Stomach (tissue), 9 donors: ENCODE results near the gene ANKS1A. TPM values are rescaled to one million over a fixed set of nuclear protein-coding genes. Genes with fewer than 3 reads are reported as not detected.

Experiments
- DNase-seq, 2 donors: peaks; one replicate each; pipeline versions ENCODE4 v3.0.0 to v3.0.0-alpha.2; 2013 to 2019
- H3K27ac ChIP-seq, 5 donors: fragments of 200-600 bp in 4 of 5; sonication (generic) in 4 of 5; one replicate each; pipeline ENCODE4 v1.5.1; 2013 to 2019; ENCODE audit warnings: mild to moderate bottlenecking in 1 of 5, moderate library complexity in 1 of 5
- H3K27me3 ChIP-seq, 3 donors: fragments of 200-600 bp; sonication (generic); one replicate each; pipeline ENCODE4 v1.5.1; 2017 to 2019; ENCODE audit warnings: mixed run types in 1 of 3
- H3K36me3 ChIP-seq, 4 donors: fragments of 200-600 bp; sonication (generic); 1 replicate in 3 of 4; 2 replicates in 1 of 4; pipeline ENCODE4 v1.5.1; 2016 to 2019
- H3K4me1 ChIP-seq, 4 donors: fragments of 200-600 bp; sonication (generic); one replicate each; pipeline ENCODE4 v1.5.1; 2016 to 2019
- H3K4me3 ChIP-seq, 4 donors: fragments of 200-600 bp; sonication (generic) in 3 of 4; one replicate each; pipeline ENCODE4 v1.5.1; 2016 to 2019; ENCODE audit warnings: mild to moderate bottlenecking in 1 of 4
- H3K9me3 ChIP-seq, 4 donors: fragments of 200-600 bp; sonication (generic); one replicate each; pipeline ENCODE4 v1.5.1; 2016 to 2019
- EP300 ChIP-seq: sonication (generic); formaldehyde crosslinking; IDR thresholded peaks from one replicate; pipeline ENCODE4 v1.6.1; 2017; ENCODE audit warnings: antibody characterized with exemption
- POLR2A ChIP-seq, 4 donors: fragments of 450-650 bp; IDR thresholded peaks; one replicate each; pipeline ENCODE4 v1.6.1; 2016; ENCODE audit warnings: antibody characterized with exemption in 4 of 4, control low read depth in 2 of 4, mild to moderate bottlenecking in 1 of 4, moderate library complexity in 1 of 4
- POLR2AphosphoS5 ChIP-seq, 3 donors: sonication (generic); formaldehyde crosslinking; IDR thresholded peaks; one replicate each; pipeline ENCODE4 v1.6.1; 2016; ENCODE audit warnings: antibody characterized with exemption in 3 of 3
- WGBS, 5 donors: extraction: QIAGEN DNeasy Blood & Tissue Kit in 3 of 5; methylation state at CpG; one replicate each; pipeline versions ENCODE4 v1.1.5 to v1.1.7; 2013 to 2018; 5-methylcytosine and 5-hydroxymethylcytosine counted together
- intact Hi-C: fragments of 100-400 bp; cut with DNase I; formaldehyde crosslinking; loops from one replicate; pipeline ENCODE4 v1.15.1; 2023; ENCODE audit warnings: low total_unique reads
- polyA plus RNA-seq, 3 donors: library from polyadenylated mRNA; stranded (reverse); fragments of 200-250 nt; gene quantifications; one replicate each; pipeline ENCODE4 v1.2.3, GENCODE V29; 2013
- total RNA-seq, 5 donors: library from RNA; depleted of rRNA; stranded (reverse); fragments of >200 nt; gene quantifications; one replicate each; pipeline versions ENCODE4 v1.1.0 to v1.2.3, GENCODE V29; 2014 to 2016
- TF ChIP-seq, protein P1 (sequence below), 7 experiments: fragments of 450-650 bp in 4 of 7; fragments of 200-600 bp in 3 of 7; sonication (generic) in 3 of 7; IDR thresholded peaks; one replicate each; pipeline ENCODE4 v1.5.1; 2016 to 2019; ENCODE audit warnings: antibody characterized with exemption in 7 of 7, control low read depth in 2 of 7, mild to moderate bottlenecking in 1 of 7
- donor health status: healthy with polysubstance abuse.
- donor health status: Bipolar disorder and iron deficiency.
- donor health status: healthy.

ANKS1A gene
- total and polyA plus RNA-seq, 8 donors = 6.1 to 40.6 (median 21.5) TPM

DNA sequence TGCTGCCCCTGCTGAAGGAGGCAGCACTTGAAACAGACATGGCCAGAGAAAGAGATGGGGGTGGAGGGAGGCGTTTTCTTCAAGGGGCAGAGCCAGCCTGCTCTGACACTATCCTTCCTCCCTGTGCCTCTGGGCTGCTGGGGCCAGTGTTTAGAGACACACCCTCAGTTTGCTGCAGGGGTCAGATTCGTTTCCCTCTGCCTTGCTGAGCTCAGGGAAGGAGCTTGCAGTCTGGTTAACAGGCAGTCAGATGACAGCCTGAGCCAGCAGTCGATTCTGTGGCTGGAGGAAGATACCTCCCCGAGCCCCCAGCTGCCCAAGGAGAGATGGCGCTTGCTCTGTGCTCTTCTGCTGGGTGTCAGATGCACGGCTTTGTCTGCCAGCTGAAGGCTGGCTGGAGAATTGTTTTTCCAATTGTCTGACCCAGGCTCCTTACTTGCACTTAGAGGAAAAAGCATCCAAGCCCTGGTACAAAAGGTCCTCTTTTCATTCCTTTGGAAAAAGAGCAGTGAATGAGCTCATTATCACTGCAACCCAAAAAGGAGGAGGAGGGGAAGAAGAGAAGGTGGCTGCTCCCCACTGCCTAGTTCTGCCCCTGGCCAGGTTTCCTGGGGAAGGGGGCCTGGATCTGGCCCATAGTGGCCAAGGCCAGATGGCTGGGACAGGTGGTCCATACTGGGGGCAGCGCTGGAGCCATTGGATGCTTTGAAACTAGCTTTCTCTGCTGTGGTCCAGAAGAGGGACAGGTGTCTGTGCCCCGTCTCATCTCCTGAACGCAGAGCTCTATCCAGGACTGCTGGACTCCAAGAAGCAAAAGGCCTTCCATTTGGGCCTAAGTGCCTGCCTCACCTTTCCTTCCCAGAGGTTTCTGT is 163.9 kb downstream of the ANKS1A start:
- peak in 1 of 2 donors; percentile 72 for DNase-seq
- H3K4me1 ChIP-seq = peaks cover 25 to 74% (median 52%) of the 10 kb centered on the region in 4 donors
- TF ChIP-seq EP300 = no peak
- TF ChIP-seq POLR2AphosphoS5 (IDR thresholded peaks at IDR 0.05) = peak in 1 of 3 donors; percentile 27
- peaks cover 10 to 54% (median 43%) of the 10 kb centered on the region in 4 donors for H3K36me3 ChIP-seq
- 53 to 69% (median 67%) methylated on average over 9 of the region's 9 CpGs for WGBS, 5 donors
- H3K27ac ChIP-seq = peak overlapping the region; percentile 6 to 86 (median 60)
- H3K4me3 ChIP-seq = no peak overlapping the region
- intact Hi-C loops = no loop called here
- no peaks in the 10 kb centered on the region for H3K9me3 ChIP-seq
- H3K27me3 ChIP-seq = no peaks in the 10 kb centered on the region

DNA sequence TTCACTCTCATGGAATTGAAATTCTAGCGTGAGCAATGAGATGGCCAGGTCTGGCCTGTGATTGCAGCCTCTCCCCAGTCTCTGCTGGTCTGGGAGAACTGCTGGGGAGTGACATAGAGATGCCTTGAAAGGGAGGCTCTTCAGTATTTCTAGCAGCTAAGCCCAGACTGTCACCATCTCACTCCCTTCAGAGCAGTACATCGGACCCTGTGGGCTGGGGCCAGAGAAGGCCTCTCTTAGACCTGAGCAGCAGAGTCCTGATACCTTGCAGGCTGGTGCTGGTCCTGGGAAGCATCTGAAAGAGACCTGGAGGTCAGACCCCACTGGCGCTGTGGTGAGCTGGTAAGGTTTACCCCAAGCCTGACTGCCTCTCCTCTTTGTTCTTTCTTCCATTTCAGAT is 164.6 kb downstream of the ANKS1A start:
- Histone ChIP-seq H3K4me3 (no peak overlapping the region), H3K9me3 (no peaks in the 10 kb centered on the region), H3K4me1 (peaks cover 24 to 74% (median 48%) of the 10 kb centered on the region in 4 donors), H3K27ac (peak overlapping the region in 4 of 5 donors; percentile 47 to 86 (median 73)), H3K27me3 (no peaks in the 10 kb centered on the region), H3K36me3 (peaks cover 10 to 62% (median 50%) of the 10 kb centered on the region in 4 donors)
- WGBS, 5 donors = 92 to 99% (median 95%) methylated on average over 2 to 3 of the region's 3 CpGs
- TF ChIP-seq, protein P1, sequence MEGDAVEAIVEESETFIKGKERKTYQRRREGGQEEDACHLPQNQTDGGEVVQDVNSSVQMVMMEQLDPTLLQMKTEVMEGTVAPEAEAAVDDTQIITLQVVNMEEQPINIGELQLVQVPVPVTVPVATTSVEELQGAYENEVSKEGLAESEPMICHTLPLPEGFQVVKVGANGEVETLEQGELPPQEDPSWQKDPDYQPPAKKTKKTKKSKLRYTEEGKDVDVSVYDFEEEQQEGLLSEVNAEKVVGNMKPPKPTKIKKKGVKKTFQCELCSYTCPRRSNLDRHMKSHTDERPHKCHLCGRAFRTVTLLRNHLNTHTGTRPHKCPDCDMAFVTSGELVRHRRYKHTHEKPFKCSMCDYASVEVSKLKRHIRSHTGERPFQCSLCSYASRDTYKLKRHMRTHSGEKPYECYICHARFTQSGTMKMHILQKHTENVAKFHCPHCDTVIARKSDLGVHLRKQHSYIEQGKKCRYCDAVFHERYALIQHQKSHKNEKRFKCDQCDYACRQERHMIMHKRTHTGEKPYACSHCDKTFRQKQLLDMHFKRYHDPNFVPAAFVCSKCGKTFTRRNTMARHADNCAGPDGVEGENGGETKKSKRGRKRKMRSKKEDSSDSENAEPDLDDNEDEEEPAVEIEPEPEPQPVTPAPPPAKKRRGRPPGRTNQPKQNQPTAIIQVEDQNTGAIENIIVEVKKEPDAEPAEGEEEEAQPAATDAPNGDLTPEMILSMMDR (IDR thresholded peaks at IDR 0.05) = no peak
- TF ChIP-seq POLR2A (IDR thresholded peaks at IDR 0.05) = no peak
- TF ChIP-seq POLR2AphosphoS5 (IDR thresholded peaks at IDR 0.05) = no peak
- DNase-seq = no peak
- intact Hi-C loops = no loop called here

DNA sequence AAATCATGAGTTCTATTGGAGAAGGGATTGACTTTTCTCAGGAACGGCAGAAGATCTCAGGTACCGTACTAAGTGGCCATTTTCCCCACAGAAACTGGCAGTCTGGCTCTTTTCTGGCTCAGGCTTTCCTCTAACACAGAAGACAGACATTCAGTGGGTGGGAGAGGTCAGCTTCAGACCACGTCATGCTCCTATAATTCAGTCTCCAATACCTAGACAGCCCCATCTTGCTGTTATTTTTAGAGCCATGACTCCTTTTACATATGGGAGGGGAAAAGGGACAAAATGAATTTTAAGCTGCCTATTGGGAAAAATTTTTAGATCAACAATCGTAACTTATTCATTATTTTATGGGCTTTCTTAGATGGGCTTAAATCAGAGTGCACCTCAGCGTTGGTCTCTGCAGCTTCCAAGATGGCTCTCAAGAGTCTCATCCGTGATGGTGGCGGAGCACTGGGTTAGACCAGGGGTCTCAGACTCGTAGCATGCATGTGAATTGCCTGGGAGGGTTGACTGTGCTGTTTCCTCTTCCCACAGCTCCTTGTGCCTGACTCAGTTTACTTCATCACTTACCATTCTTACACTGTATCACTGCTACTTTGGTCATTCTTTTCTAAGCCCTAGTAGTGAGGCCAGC is 165.2 kb downstream of the ANKS1A start:
- no peak for DNase-seq

DNA sequence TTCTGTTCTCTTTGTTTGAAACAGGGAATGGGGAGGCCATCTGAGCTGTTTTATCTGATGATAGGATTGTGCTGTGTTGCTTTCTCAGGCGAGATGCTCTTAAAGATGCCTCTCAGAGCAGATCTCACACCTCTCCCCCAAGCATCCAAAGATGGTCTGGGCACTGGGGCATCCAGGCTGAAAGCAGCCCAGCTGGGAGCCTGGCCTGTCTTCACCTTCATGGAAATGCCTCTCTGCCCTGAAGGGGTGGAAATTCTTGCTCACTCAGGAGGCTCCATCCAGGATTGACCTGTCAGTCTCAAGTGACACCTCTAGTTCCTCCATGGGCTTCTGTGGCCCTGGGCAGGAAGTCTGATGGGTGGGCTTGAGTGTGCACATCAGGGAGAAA is 165.7 kb downstream of the ANKS1A start:
- no peak for DNase-seq
- H3K27me3 ChIP-seq = no peaks in the 10 kb centered on the region
- H3K4me1 ChIP-seq = peaks cover 17 to 70% (median 44%) of the 10 kb centered on the region in 4 donors
- 79 to 100% (median 100%) methylated on average over 1 of the region's 1 CpG for WGBS, 5 donors
- H3K9me3 ChIP-seq = no peaks in the 10 kb centered on the region
- peak overlapping the region in 2 of 5 donors; percentile 86 for H3K27ac ChIP-seq
- peaks cover 17 to 72% (median 61%) of the 10 kb centered on the region in 4 donors for H3K36me3 ChIP-seq
- TF ChIP-seq POLR2A (IDR thresholded peaks at IDR 0.05) (no peak), EP300 (no peak), POLR2AphosphoS5 (IDR thresholded peaks at IDR 0.05) (no peak)
- TF ChIP-seq, protein P1 (IDR thresholded peaks at IDR 0.05) = no peak
- no peak overlapping the region for H3K4me3 ChIP-seq
- intact Hi-C loops = no loop called here

More for the DNA sequence above, 165.2 kb downstream of the ANKS1A start:
- no peaks in the 10 kb centered on the region for H3K27me3 ChIP-seq
- 89 to 98% (median 96%) methylated on average over 8 of the region's 8 CpGs for WGBS, 5 donors
- H3K4me1 ChIP-seq = peaks cover 21 to 74% (median 46%) of the 10 kb centered on the region in 4 donors
- H3K27ac ChIP-seq = peak overlapping the region in 4 of 5 donors; percentile 47 to 86 (median 73)
- no peak for TF ChIP-seq POLR2AphosphoS5 (IDR thresholded peaks at IDR 0.05)
- no peak for TF ChIP-seq EP300
- TF ChIP-seq, protein P1 (IDR thresholded peaks at IDR 0.05) = no peak
- TF ChIP-seq POLR2A (IDR thresholded peaks at IDR 0.05) = no peak
- intact Hi-C loops = no loop called here
- peaks cover 12 to 67% (median 56%) of the 10 kb centered on the region in 4 donors for H3K36me3 ChIP-seq
- no peak overlapping the region for H3K4me3 ChIP-seq
- H3K9me3 ChIP-seq = no peaks in the 10 kb centered on the region
